IMR-90 (cell line): ENCODE results near the gene ST3GAL3. TPM values are rescaled to one million over a fixed set of nuclear protein-coding genes. Genes with fewer than 3 reads are reported as not detected.

Source experiments
- ATAC-seq: fragments of 200-7000 bp; cut with Tn5 transposase; 2 replicates; pipeline ENCODE4 v1.9.1; 2020; ENCODE audit warnings: low read depth, mild to moderate bottlenecking, moderate library complexity
- BruUV-seq: library from RNA; stranded (reverse); fragments of 400-500 nt; replicated peaks from 2 replicates; lab custom pipeline; 2021; lab: Mats Ljungman, UMichigan
- CTCF ChIA-PET: fragments of 300-600 bp; formaldehyde crosslinking; extraction: SDS; loops from one replicate; lab custom pipeline; 2021; ENCODE audit warnings: antibody characterized with exemption; lab: Yijun Ruan, JAX
- POLR2A ChIA-PET: fragments of 300-600 bp; sonication (Branson Sonifier 250); formaldehyde crosslinking; loops from one replicate; lab custom pipeline; 2022; ENCODE audit warnings: antibody characterized with exemption; ENCODE audit not compliant: unreplicated experiment; lab: Charles Lee
- DNase-seq: peaks from one replicate; pipeline ENCODE4 v3.0.0; 2013
- H2AFZ ChIP-seq: replicated peaks from 2 replicates; pipeline ENCODE3; 2013; ENCODE audit warnings: low read length, mild to moderate bottlenecking; ENCODE audit not compliant: poor library complexity
- H2AK5ac ChIP-seq: 2 replicates; pipeline ENCODE4 v1.6.1; 2013; ENCODE audit warnings: low read depth, low read length, inconsistent platforms
- H2AK9ac ChIP-seq: replicated peaks from 2 replicates; pipeline ENCODE3; 2013; ENCODE audit warnings: mild to moderate bottlenecking, low read depth, low read length, moderate library complexity; ENCODE audit not compliant: poor library complexity
- H2BK120ac ChIP-seq: 2 replicates; pipeline ENCODE4 v1.6.1; 2013; ENCODE audit warnings: low read depth, low read length, inconsistent platforms
- H2BK15ac ChIP-seq: 3 replicates; pipeline ENCODE4 v1.6.1; 2013; ENCODE audit warnings: low read depth, low read length, inconsistent platforms
- H2BK20ac ChIP-seq: 2 replicates; pipeline ENCODE4 v1.6.1; 2013; ENCODE audit warnings: low read depth, mild to moderate bottlenecking, inconsistent platforms, low read length, moderate library complexity
- H2BK5ac ChIP-seq: 2 replicates; pipeline ENCODE4 v1.6.1; 2013; ENCODE audit warnings: mild to moderate bottlenecking, low read depth, low read length, inconsistent platforms; ENCODE audit not compliant: poor library complexity, severe bottlenecking
- H3K14ac ChIP-seq: replicated peaks from 2 replicates; pipeline ENCODE4 v1.6.1; 2013; ENCODE audit warnings: low read depth, low read length, inconsistent platforms
- H3K18ac ChIP-seq: 2 replicates; pipeline ENCODE4 v1.6.1; 2013; ENCODE audit warnings: low read depth, low read length, control low read depth
- H3K23ac ChIP-seq: 2 replicates; pipeline ENCODE4 v1.6.1; 2013; ENCODE audit warnings: low read depth, low read length, inconsistent platforms
- H3K27ac ChIP-seq: 2 replicates; pipeline ENCODE4 v1.5.1; 2013; ENCODE audit warnings: mild to moderate bottlenecking, control low read depth, low read length; ENCODE audit not compliant: insufficient read depth
- H3K27me3 ChIP-seq: 2 replicates; pipeline ENCODE4 v1.6.1; 2013; ENCODE audit warnings: low read length; ENCODE audit not compliant: control insufficient read depth, insufficient read depth
- H3K36me3 ChIP-seq: 2 replicates; pipeline ENCODE4 v1.6.1; 2013; ENCODE audit warnings: low read length, mixed read lengths; ENCODE audit not compliant: control insufficient read depth, insufficient read depth
- H3K4ac ChIP-seq: 2 replicates; pipeline ENCODE4 v1.6.1; 2013; ENCODE audit warnings: low read depth, low read length, inconsistent platforms
- H3K4me1 ChIP-seq: 2 replicates; pipeline ENCODE4 v1.6.1; 2013; ENCODE audit warnings: low read length, mixed read lengths; ENCODE audit not compliant: control insufficient read depth, insufficient read depth
- H3K4me2 ChIP-seq: 2 replicates; pipeline ENCODE4 v1.6.1; 2013; ENCODE audit warnings: low read depth, mild to moderate bottlenecking, control low read depth, low read length, moderate library complexity
- H3K4me3 ChIP-seq: 2 replicates; pipeline ENCODE4 v1.5.1; 2013; ENCODE audit warnings: low read depth, mild to moderate bottlenecking, control low read depth, low read length, moderate library complexity; ENCODE audit not compliant: insufficient read depth
- H3K56ac ChIP-seq: 2 replicates; pipeline ENCODE4 v1.6.1; 2013; ENCODE audit warnings: low read length, inconsistent platforms; ENCODE audit not compliant: insufficient read depth; ENCODE audit errors: extremely low read depth
- H3K79me1 ChIP-seq, 2 experiments: 2 replicates each; pipeline ENCODE4 v1.6.1; 2013; ENCODE audit warnings: low read length in 2 of 2, inconsistent platforms in 1 of 2, low read depth in 1 of 2
- H3K9ac ChIP-seq: 2 replicates; pipeline ENCODE4 v1.6.1; 2013; ENCODE audit warnings: low read depth, low read length, control low read depth
- H3K9me1 ChIP-seq: 2 replicates; pipeline ENCODE4 v1.6.1; 2013; ENCODE audit warnings: low read length, inconsistent platforms; ENCODE audit not compliant: insufficient read depth
- H3K9me3 ChIP-seq: 2 replicates; pipeline ENCODE4 v1.6.1; 2013; ENCODE audit warnings: low read length; ENCODE audit not compliant: control insufficient read depth, insufficient read depth
- H4K20me1 ChIP-seq: 2 replicates; pipeline ENCODE4 v1.6.1; 2013; ENCODE audit warnings: low read length, inconsistent platforms; ENCODE audit not compliant: insufficient read depth
- H4K5ac ChIP-seq: 2 replicates; pipeline ENCODE4 v1.6.1; 2013; ENCODE audit warnings: mild to moderate bottlenecking, low read depth, low read length, control low read depth
- H4K8ac ChIP-seq, 2 experiments: 2 replicates each; pipeline ENCODE4 v1.6.1; 2013; ENCODE audit warnings: low read depth in 2 of 2, low read length in 2 of 2, control low read depth in 1 of 2, inconsistent platforms in 1 of 2
- H4K91ac ChIP-seq: 2 replicates; pipeline ENCODE4 v1.6.1; 2013; ENCODE audit warnings: low read depth, low read length, inconsistent platforms; ENCODE audit not compliant: insufficient read depth
- BHLHE40 ChIP-seq: fragments of 150-350 bp; IDR thresholded peaks from 2 replicates; pipeline ENCODE4 v1.6.1; 2016; ENCODE audit warnings: mild to moderate bottlenecking, low read depth, low read length
- CEBPB ChIP-seq: IDR thresholded peaks from 2 replicates; pipeline ENCODE4 v1.6.1; 2012; ENCODE audit warnings: low read depth, low read length, improper control_type of control experiment
- CHD1 ChIP-seq: IDR thresholded peaks from 2 replicates; pipeline ENCODE4 v1.6.1; 2012; ENCODE audit warnings: low read depth, low read length, improper control_type of control experiment
- FOS ChIP-seq: fragments of 150-350 bp; IDR thresholded peaks from 2 replicates; pipeline ENCODE4 v1.6.1; 2016; ENCODE audit warnings: low read depth, low read length
- MAFK ChIP-seq: IDR thresholded peaks from 2 replicates; pipeline ENCODE4 v1.6.1; 2012; ENCODE audit warnings: low read depth, low read length, improper control_type of control experiment
- MAZ ChIP-seq: IDR thresholded peaks from 2 replicates; pipeline ENCODE4 v1.6.1; 2012; ENCODE audit warnings: low read depth, mild to moderate bottlenecking, low read length, improper control_type of control experiment, moderate library complexity, borderline replicate concordance
- MXI1 ChIP-seq: IDR thresholded peaks from 2 replicates; pipeline ENCODE4 v1.6.1; 2012; ENCODE audit warnings: low read depth, mild to moderate bottlenecking, low read length, moderate library complexity, borderline replicate concordance
- NFE2L2 ChIP-seq: fragments of 150-350 bp; IDR thresholded peaks from 2 replicates; pipeline ENCODE4 v1.6.1; 2016; ENCODE audit warnings: low read depth, mild to moderate bottlenecking, low read length
- POLR2A ChIP-seq: IDR thresholded peaks from 2 replicates; pipeline ENCODE4 v1.6.1; 2012; ENCODE audit warnings: mild to moderate bottlenecking, low read depth, low read length
- RCOR1 ChIP-seq: IDR thresholded peaks from 2 replicates; pipeline ENCODE4 v1.6.1; 2012; ENCODE audit warnings: mild to moderate bottlenecking, low read length, improper control_type of control experiment; ENCODE audit not compliant: insufficient replicate concordance
- RFX5 ChIP-seq: IDR thresholded peaks from 2 replicates; pipeline ENCODE4 v1.8.0; 2012; ENCODE audit warnings: low read depth, mild to moderate bottlenecking, low read length, moderate library complexity
- SMC3 ChIP-seq: fragments of 150-350 bp; IDR thresholded peaks from 2 replicates; pipeline ENCODE4 v1.6.1; 2016; ENCODE audit warnings: low read depth, mild to moderate bottlenecking, antibody characterized with exemption, low read length, moderate library complexity
- WGBS, 2 experiments: methylation state at CpG; one replicate each; pipeline versions ENCODE4 v1.1.5 to v1.1.7; 2013; ENCODE audit warnings: missing lambda C conversion rate in 2 of 2; ENCODE audit not compliant: insufficient read length in 1 of 2; ENCODE audit errors: extremely low coverage in 2 of 2; 5-methylcytosine and 5-hydroxymethylcytosine counted together
- dilution Hi-C: fragments of 300-500 bp; cut with HindIII; formaldehyde crosslinking; loops from one replicate; pipeline ENCODE4 v1.14.3; 2018; ENCODE audit warnings: low sequenced_read_pairs; ENCODE audit not compliant: unreplicated experiment
- in situ Hi-C: fragments of 300-500 bp; cut with MboI; formaldehyde crosslinking; loops from 3 replicates; pipeline ENCODE4 v1.14.3; 2019; ENCODE audit warnings: low sequenced_read_pairs, inconsistent platforms, mixed read lengths
- intact Hi-C: fragments of 100-400 bp; cut with micrococcal nuclease; formaldehyde crosslinking; loops from 2 replicates; pipeline ENCODE4 v1.10.0; 2022
- polyA plus RNA-seq, 3 experiments: library from polyadenylated mRNA; depleted of rRNA; stranded (reverse); fragments of >200 nt; gene quantifications; 2 replicates each; pipeline ENCODE4 v1.2.3, GENCODE V29; 2012; ENCODE audit warnings: low replicate concordance in 1 of 3
- total RNA-seq: library from RNA; depleted of rRNA; stranded (reverse); fragments of >200 nt; gene quantifications from 2 replicates; pipeline ENCODE4 v1.2.3, GENCODE V29; 2012
- TF ChIP-seq, protein P1 (sequence below): conservative IDR thresholded peaks from 2 replicates; pipeline ENCODE4 v1.5.1; 2012; ENCODE audit warnings: mild to moderate bottlenecking, low read depth, low read length, improper control_type of control experiment
- TF ChIP-seq, protein P2 (sequence below): fragments of 150-350 bp; IDR thresholded peaks from 2 replicates; pipeline ENCODE4 v1.6.1; 2017; ENCODE audit warnings: mild to moderate bottlenecking, antibody characterized with exemption, low read length, low read depth
- TF ChIP-seq, protein P3 (sequence below): fragments of 150-350 bp; IDR thresholded peaks from 2 replicates; pipeline ENCODE4 v1.6.1; 2016; ENCODE audit warnings: low read depth, mild to moderate bottlenecking, low read length, moderate library complexity, borderline replicate concordance

Gene ST3GAL3
- total and polyA plus RNA-seq, 2 of the 4 experiments (the other 2 are of a cell fraction), result 12.0 to 14.8 TPM

DNA sequence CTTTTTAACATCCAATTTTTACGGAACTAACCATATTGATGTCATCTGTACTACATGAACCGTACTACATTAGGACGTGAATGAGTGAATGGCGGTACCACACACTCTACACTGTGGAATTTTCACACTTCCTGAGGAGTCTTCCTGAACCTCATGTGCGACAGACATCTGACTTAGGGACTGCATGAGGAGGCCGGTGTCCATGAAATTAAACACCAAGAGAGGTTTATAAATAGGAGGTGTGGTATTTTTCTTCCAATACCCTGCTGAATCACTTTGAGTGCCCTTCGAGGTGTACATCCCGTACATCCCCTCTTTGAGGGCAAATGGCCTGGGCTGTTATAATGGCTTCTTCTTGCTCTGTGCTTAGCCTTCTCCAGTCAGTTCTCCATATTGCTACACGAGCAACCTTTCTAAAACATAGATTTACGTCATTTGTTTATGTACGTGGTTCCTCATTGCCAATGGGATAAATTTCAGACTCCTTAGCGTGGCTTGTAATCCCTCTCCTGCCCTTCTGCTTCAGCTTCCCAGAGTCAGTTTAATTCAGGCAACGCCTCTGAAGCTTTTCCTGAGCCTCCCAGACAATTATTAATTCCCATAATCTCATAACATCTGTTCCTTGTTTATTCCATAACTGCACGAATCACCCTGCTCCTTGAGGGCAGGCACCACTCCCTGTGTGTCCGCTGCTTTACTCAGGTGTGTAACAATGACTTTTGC, 9.4 kb downstream of the ST3GAL3 start:
- Histone ChIP-seq H3K9me3 (no peaks in the 10 kb centered on the region), H3K4ac (no peak overlapping the region), H3K36me3 (no peaks in the 10 kb centered on the region), H2AK9ac (no peak overlapping the region), H4K5ac (no peak overlapping the region), H2BK120ac (no peak overlapping the region), H3K4me1 (peaks cover 13% of the 10 kb centered on the region), H3K4me3 (no peak overlapping the region), H3K27ac (no peak overlapping the region), H3K18ac (no peak overlapping the region), H3K4me2 (no peak overlapping the region), H3K56ac (no peak overlapping the region), H3K9ac (no peak overlapping the region), H3K79me1 (peaks cover 34 to 80% of the 10 kb centered on the region in 2 experiments), H3K9me1 (peaks cover 30% of the 10 kb centered on the region), H4K8ac (no peak overlapping the region), H2AFZ (no peak overlapping the region), H3K27me3 (no peaks in the 10 kb centered on the region), H2BK20ac (no peak overlapping the region), H3K14ac (no peak overlapping the region), H2AK5ac (no peak overlapping the region; the same call in 1 of the 2 replicates), H2BK5ac (no peak overlapping the region), H4K20me1 (peaks cover 31% of the 10 kb centered on the region), H2BK15ac (no peak overlapping the region), H4K91ac (no peak overlapping the region), H3K23ac (no peak overlapping the region)
- WGBS, 2 experiments, result 65% methylated on average over 4 of the region's 15 CpGs; no CpG with 5 or more reads in 1 of the 2 experiments
- dilution Hi-C loops (no loop called here), intact Hi-C loops (loop anchor here (5.0 kb wide), 1 partner anchor 36 kb away; no protein-coding TSS in a partner anchor), in situ Hi-C loops (no loop called here)
- ChIA-PET CTCF (interaction anchor here (0.6 kb wide), 1 partner anchor 59 kb away, joined by 4 read pairs; no protein-coding TSS in a partner anchor), POLR2A (no interaction called here)
- ATAC-seq (no peak), DNase-seq (no peak)
- BruUV-seq, result no TSS peak
- TF ChIP-seq POLR2A (no peak), FOS (no peak), SMC3 (no peak), NFE2L2 (no peak), CEBPB (no peak), MAZ (no peak), RFX5 (no peak), MAFK (no peak), CHD1 (no peak), MXI1 (no peak), BHLHE40 (no peak), RCOR1 (no peak)
- TF ChIP-seq, protein P1, sequence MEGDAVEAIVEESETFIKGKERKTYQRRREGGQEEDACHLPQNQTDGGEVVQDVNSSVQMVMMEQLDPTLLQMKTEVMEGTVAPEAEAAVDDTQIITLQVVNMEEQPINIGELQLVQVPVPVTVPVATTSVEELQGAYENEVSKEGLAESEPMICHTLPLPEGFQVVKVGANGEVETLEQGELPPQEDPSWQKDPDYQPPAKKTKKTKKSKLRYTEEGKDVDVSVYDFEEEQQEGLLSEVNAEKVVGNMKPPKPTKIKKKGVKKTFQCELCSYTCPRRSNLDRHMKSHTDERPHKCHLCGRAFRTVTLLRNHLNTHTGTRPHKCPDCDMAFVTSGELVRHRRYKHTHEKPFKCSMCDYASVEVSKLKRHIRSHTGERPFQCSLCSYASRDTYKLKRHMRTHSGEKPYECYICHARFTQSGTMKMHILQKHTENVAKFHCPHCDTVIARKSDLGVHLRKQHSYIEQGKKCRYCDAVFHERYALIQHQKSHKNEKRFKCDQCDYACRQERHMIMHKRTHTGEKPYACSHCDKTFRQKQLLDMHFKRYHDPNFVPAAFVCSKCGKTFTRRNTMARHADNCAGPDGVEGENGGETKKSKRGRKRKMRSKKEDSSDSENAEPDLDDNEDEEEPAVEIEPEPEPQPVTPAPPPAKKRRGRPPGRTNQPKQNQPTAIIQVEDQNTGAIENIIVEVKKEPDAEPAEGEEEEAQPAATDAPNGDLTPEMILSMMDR, result no peak
- TF ChIP-seq, protein P2, sequence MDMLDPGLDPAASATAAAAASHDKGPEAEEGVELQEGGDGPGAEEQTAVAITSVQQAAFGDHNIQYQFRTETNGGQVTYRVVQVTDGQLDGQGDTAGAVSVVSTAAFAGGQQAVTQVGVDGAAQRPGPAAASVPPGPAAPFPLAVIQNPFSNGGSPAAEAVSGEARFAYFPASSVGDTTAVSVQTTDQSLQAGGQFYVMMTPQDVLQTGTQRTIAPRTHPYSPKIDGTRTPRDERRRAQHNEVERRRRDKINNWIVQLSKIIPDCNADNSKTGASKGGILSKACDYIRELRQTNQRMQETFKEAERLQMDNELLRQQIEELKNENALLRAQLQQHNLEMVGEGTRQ, result no peak
- TF ChIP-seq, protein P3, sequence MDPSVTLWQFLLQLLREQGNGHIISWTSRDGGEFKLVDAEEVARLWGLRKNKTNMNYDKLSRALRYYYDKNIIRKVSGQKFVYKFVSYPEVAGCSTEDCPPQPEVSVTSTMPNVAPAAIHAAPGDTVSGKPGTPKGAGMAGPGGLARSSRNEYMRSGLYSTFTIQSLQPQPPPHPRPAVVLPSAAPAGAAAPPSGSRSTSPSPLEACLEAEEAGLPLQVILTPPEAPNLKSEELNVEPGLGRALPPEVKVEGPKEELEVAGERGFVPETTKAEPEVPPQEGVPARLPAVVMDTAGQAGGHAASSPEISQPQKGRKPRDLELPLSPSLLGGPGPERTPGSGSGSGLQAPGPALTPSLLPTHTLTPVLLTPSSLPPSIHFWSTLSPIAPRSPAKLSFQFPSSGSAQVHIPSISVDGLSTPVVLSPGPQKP, result no peak
